Measurements from ENCODE around the gene CDKAL1. TPM values are rescaled to one million over a fixed set of nuclear protein-coding genes. Genes with fewer than 3 reads are reported as not detected.

The CDKAL1 gene
- total and polyA plus RNA-seq, 2 of the 13 experiments (the other 11 are each of a cell fraction or from before 2014, with no cell fraction given): 9.5 to 27.7 TPM

DNA sequence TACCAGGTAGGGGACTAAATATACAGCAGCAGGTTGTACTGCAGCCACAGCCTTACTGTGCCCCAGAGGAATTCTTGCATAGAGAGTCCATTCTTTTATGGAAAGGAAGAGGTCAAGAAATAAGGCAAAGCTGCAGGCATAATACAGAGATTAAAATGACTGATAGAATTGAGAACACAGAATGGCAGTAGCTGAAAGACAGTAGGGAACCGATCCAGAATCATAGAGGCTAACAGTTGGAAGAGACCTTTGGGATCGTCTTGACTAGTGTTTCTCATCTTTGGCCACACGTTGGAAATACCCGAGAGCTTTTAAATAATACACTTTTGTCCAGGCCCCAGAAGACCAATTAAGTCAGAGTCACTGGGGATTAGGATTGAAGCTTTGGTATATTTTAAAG, 566.7 kb downstream of the CDKAL1 start:
- Histone ChIP-seq H3K27ac (ENCODE audit: extremely low read length, insufficient read depth, low read length) (no peak overlapping the region), H3K4me1 (ENCODE audit: insufficient read depth, low read length) (peaks cover 54% of the 10 kb centered on the region), H3K9me3 (ENCODE audit: low read length) (no peaks in the 10 kb centered on the region), H3K4me3 (replicated peaks in 1 of 3; ENCODE audit: insufficient read depth in 1 of 3, low read depth in 2 of 3, low read length in 3 of 3) (no peak overlapping the region), H3K27me3 (ENCODE audit: control insufficient read depth in 1 of 2, insufficient read depth in 2 of 2, low read length in 2 of 2) (no peaks in the 10 kb centered on the region), H3K79me2 (ENCODE audit: insufficient read depth, low read length) (no peaks in the 10 kb centered on the region), H3K36me3 (replicated peaks in 1 of 2; ENCODE audit: control insufficient read depth in 1 of 2, insufficient read depth in 2 of 2, low read length in 2 of 2) (no peaks in the 10 kb centered on the region), H4K20me1 (ENCODE audit: insufficient read depth, low read length) (no peaks in the 10 kb centered on the region), H3K9ac (ENCODE audit: insufficient read depth, low read depth, low read length) (no peak overlapping the region), H2AFZ (ENCODE audit: low read length) (no peak overlapping the region), H3K4me2 (ENCODE audit: low read depth, low read length) (no peak overlapping the region)
- no TSS peak for BruUV-seq (replicated peaks)
- DNase-seq (ENCODE audit: low spot score): no peak
- no peak for FAIRE-seq
- no peak for TF ChIP-seq ELF1 (CRISPR knock-in tag; IDR thresholded peaks at IDR 0.05)
- TF ChIP-seq TGIF2 (CRISPR knock-in tag; IDR thresholded peaks at IDR 0.05): no peak
- TF ChIP-seq, protein P1, sequence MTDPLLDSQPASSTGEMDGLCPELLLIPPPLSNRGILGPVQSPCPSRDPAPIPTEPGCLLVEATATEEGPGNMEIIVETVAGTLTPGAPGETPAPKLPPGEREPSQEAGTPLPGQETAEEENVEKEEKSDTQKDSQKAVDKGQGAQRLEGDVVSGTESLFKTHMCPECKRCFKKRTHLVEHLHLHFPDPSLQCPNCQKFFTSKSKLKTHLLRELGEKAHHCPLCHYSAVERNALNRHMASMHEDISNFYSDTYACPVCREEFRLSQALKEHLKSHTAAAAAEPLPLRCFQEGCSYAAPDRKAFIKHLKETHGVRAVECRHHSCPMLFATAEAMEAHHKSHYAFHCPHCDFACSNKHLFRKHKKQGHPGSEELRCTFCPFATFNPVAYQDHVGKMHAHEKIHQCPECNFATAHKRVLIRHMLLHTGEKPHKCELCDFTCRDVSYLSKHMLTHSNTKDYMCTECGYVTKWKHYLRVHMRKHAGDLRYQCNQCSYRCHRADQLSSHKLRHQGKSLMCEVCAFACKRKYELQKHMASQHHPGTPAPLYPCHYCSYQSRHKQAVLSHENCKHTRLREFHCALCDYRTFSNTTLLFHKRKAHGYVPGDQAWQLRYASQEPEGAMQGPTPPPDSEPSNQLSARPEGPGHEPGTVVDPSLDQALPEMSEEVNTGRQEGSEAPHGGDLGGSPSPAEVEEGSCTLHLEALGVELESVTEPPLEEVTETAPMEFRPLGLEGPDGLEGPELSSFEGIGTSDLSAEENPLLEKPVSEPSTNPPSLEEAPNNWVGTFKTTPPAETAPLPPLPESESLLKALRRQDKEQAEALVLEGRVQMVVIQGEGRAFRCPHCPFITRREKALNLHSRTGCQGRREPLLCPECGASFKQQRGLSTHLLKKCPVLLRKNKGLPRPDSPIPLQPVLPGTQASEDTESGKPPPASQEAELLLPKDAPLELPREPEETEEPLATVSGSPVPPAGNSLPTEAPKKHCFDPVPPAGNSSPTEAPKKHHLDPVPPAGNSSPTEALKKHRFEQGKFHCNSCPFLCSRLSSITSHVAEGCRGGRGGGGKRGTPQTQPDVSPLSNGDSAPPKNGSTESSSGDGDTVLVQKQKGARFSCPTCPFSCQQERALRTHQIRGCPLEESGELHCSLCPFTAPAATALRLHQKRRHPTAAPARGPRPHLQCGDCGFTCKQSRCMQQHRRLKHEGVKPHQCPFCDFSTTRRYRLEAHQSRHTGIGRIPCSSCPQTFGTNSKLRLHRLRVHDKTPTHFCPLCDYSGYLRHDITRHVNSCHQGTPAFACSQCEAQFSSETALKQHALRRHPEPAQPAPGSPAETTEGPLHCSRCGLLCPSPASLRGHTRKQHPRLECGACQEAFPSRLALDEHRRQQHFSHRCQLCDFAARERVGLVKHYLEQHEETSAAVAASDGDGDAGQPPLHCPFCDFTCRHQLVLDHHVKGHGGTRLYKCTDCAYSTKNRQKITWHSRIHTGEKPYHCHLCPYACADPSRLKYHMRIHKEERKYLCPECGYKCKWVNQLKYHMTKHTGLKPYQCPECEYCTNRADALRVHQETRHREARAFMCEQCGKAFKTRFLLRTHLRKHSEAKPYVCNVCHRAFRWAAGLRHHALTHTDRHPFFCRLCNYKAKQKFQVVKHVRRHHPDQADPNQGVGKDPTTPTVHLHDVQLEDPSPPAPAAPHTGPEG (CRISPR knock-in tag; IDR thresholded peaks at IDR 0.05): no peak
- TF ChIP-seq FOXM1 (CRISPR knock-in tag; IDR thresholded peaks at IDR 0.05): no peak
- no peak for TF ChIP-seq ZNF607 (CRISPR knock-in tag; IDR thresholded peaks at IDR 0.05; ENCODE audit: borderline replicate concordance)
- no peak for TF ChIP-seq ZNF367 (CRISPR knock-in tag; IDR thresholded peaks at IDR 0.05; ENCODE audit: borderline replicate concordance)
- TF ChIP-seq, protein P2, sequence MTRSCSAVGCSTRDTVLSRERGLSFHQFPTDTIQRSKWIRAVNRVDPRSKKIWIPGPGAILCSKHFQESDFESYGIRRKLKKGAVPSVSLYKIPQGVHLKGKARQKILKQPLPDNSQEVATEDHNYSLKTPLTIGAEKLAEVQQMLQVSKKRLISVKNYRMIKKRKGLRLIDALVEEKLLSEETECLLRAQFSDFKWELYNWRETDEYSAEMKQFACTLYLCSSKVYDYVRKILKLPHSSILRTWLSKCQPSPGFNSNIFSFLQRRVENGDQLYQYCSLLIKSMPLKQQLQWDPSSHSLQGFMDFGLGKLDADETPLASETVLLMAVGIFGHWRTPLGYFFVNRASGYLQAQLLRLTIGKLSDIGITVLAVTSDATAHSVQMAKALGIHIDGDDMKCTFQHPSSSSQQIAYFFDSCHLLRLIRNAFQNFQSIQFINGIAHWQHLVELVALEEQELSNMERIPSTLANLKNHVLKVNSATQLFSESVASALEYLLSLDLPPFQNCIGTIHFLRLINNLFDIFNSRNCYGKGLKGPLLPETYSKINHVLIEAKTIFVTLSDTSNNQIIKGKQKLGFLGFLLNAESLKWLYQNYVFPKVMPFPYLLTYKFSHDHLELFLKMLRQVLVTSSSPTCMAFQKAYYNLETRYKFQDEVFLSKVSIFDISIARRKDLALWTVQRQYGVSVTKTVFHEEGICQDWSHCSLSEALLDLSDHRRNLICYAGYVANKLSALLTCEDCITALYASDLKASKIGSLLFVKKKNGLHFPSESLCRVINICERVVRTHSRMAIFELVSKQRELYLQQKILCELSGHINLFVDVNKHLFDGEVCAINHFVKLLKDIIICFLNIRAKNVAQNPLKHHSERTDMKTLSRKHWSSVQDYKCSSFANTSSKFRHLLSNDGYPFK (CRISPR knock-in tag; IDR thresholded peaks at IDR 0.05; ENCODE audit: borderline replicate concordance): no peak
- TF ChIP-seq GATAD1 (CRISPR knock-in tag; IDR thresholded peaks at IDR 0.05): no peak
- no peak for TF ChIP-seq MTA1 (CRISPR knock-in tag; IDR thresholded peaks at IDR 0.05; ENCODE audit: borderline replicate concordance)
- TF ChIP-seq CBX1 (IDR thresholded peaks at IDR 0.05; ENCODE audit: low read depth): no peak
- TF ChIP-seq MED8 (CRISPR knock-in tag; IDR thresholded peaks at IDR 0.05; ENCODE audit: insufficient replicate concordance): no peak
- no peak for TF ChIP-seq NR2F2 (IDR thresholded peaks at IDR 0.05; ENCODE audit: borderline replicate concordance, low read depth)
- no peak for TF ChIP-seq ONECUT2 (CRISPR knock-in tag; IDR thresholded peaks at IDR 0.05)
- TF ChIP-seq SALL1 (CRISPR knock-in tag; IDR thresholded peaks at IDR 0.05): no peak
- TF ChIP-seq ZFYVE20 (CRISPR knock-in tag; IDR thresholded peaks at IDR 0.05; ENCODE audit: borderline replicate concordance, low read depth): no peak
- no peak for TF ChIP-seq KLF6 (CRISPR knock-in tag; IDR thresholded peaks at IDR 0.05)
- CTCF ChIA-PET (ENCODE audit: low intra/inter-chr PET ratio, low total read pairs): no interaction called here
- POLR2A ChIA-PET: no interaction called here
- WGBS (ENCODE audit: low lambda C conversion rate): 92% methylated on average over 4 of the region's 4 CpGs
- intact Hi-C loops (cut with micrococcal nuclease; ENCODE audit: unreplicated experiment) (no loop called here), in situ Hi-C loops (cut with HindIII; ENCODE audit: extremely low pct_ligation_motif_present, low pct_unique_long_range_greater_than_20kb) (no loop called here)
- ATAC-seq: no peak
